Loucy (cell line): Measurements from ENCODE around the gene CKS2.
A peak's percentile ranks its signal among the peaks of the same experiment; 100 is the strongest.

Experiments
- H2AFZ ChIP-seq: fragments of 200-600 bp; sonication (generic); 2 replicates; pipeline ENCODE4 v1.6.0; 2016; ENCODE audit warnings: antibody characterized with exemption, mild to moderate bottlenecking, low read length, moderate library complexity
- H3F3A ChIP-seq: fragments of 200-600 bp; 2 replicates; pipeline ENCODE4 v1.6.0; 2016; ENCODE audit warnings: antibody characterized with exemption, low read depth, mild to moderate bottlenecking
- H3K27me3 ChIP-seq: fragments of 200-600 bp; sonication (generic); 2 replicates; pipeline ENCODE4 v1.6.1; 2014; ENCODE audit warnings: low read length, mild to moderate bottlenecking; ENCODE audit not compliant: insufficient read depth, poor library complexity, severe bottlenecking
- H3K36me3 ChIP-seq: fragments of 200-600 bp; sonication (generic); 2 replicates; pipeline ENCODE4 v1.6.1; 2016; ENCODE audit warnings: low read length; ENCODE audit not compliant: insufficient read depth
- H3K4me1 ChIP-seq: fragments of 200-600 bp; sonication (generic); 2 replicates; pipeline ENCODE4 v1.5.1; 2014; ENCODE audit warnings: low read length, mild to moderate bottlenecking; ENCODE audit not compliant: insufficient read depth, poor library complexity, severe bottlenecking
- H3K4me2 ChIP-seq: fragments of 200-600 bp; sonication (generic); 2 replicates; pipeline ENCODE4 v1.6.0; 2014; ENCODE audit warnings: antibody characterized with exemption, low read length, low read depth, mild to moderate bottlenecking; ENCODE audit not compliant: poor library complexity, severe bottlenecking
- H3K4me3 ChIP-seq: fragments of 200-600 bp; sonication (generic); 2 replicates; pipeline ENCODE4 v1.5.1; 2014; ENCODE audit warnings: low read length, mild to moderate bottlenecking, mixed read lengths; ENCODE audit not compliant: poor library complexity, severe bottlenecking
- H3K79me2 ChIP-seq: fragments of 200-600 bp; sonication (generic); 2 replicates; pipeline ENCODE4 v1.6.1; 2014; ENCODE audit warnings: low read length; ENCODE audit not compliant: insufficient read depth
- H3K9ac ChIP-seq: fragments of 200-600 bp; sonication (generic); 2 replicates; pipeline ENCODE4 v1.6.0; 2014; ENCODE audit warnings: mild to moderate bottlenecking, low read depth, low read length, moderate library complexity; ENCODE audit not compliant: poor library complexity, severe bottlenecking
- H3K9me2 ChIP-seq: fragments of 200-600 bp; sonication (generic); replicated peaks from 2 replicates; pipeline ENCODE4 v1.6.1; 2016; ENCODE audit warnings: low read depth, low read length, mixed read lengths
- H3K9me3 ChIP-seq: fragments of 200-600 bp; sonication (generic); 2 replicates; pipeline ENCODE4 v1.6.1; 2014; ENCODE audit warnings: mild to moderate bottlenecking, antibody characterized with exemption, low read length, low read depth; ENCODE audit not compliant: insufficient read depth
- H4K20me1 ChIP-seq: fragments of 200-600 bp; sonication (generic); 2 replicates; pipeline ENCODE4 v1.6.0; 2014; ENCODE audit warnings: antibody characterized with exemption, low read length, mild to moderate bottlenecking; ENCODE audit not compliant: insufficient read depth, poor library complexity, severe bottlenecking
- CTCF ChIP-seq: fragments of 200-600 bp; sonication (generic); conservative IDR thresholded peaks from 2 replicates; pipeline ENCODE4 v1.5.1; 2014; ENCODE audit warnings: mild to moderate bottlenecking, antibody characterized with exemption, low read length
- EZH2phosphoT487 ChIP-seq: fragments of 200-600 bp; IDR thresholded peaks from 2 replicates; pipeline ENCODE4 v1.6.1; 2018; ENCODE audit warnings: antibody characterized with exemption, mild to moderate bottlenecking, moderate library complexity, borderline replicate concordance

CKS2 gene

GRCh38 chr9:89311346-89312221, 589 bp downstream of the CKS2 start:
- Histone ChIP-seq H3K27me3 (peaks cover 8% of the 10 kb centered on the region), H3K36me3 (peaks cover 40% of the 10 kb centered on the region), H3K4me3 (peak overlapping the region; percentile 98), H3F3A (peaks cover 14% of the 10 kb centered on the region), H3K9ac (peak overlapping the region; percentile 95), H3K79me2 (peaks cover 69% of the 10 kb centered on the region), H4K20me1 (peaks cover 54% of the 10 kb centered on the region), H3K9me3 (no peaks in the 10 kb centered on the region), H3K4me2 (peak overlapping the region; percentile 90), H3K9me2 (no peaks in the 10 kb centered on the region), H3K4me1 (peaks cover 42% of the 10 kb centered on the region), H2AFZ (no peak overlapping the region)
- TF ChIP-seq EZH2phosphoT487 (no peak), CTCF (no peak)

- Histone ChIP-seq H3K79me2 (peaks cover 75% of the 10 kb centered on the region), H3K4me1 (peaks cover 48% of the 10 kb centered on the region), H4K20me1 (peaks cover 59% of the 10 kb centered on the region), H3K4me2 (peak overlapping the region; percentile 90), H3F3A (peaks cover 20% of the 10 kb centered on the region), H3K36me3 (peaks cover 46% of the 10 kb centered on the region), H3K9me2 (no peaks in the 10 kb centered on the region), H3K4me3 (peak overlapping the region; percentile 98), H3K27me3 (peaks cover 8% of the 10 kb centered on the region), H2AFZ (no peak overlapping the region), H3K9me3 (no peaks in the 10 kb centered on the region), H3K9ac (peak overlapping the region; percentile 95)
- TF ChIP-seq EZH2phosphoT487, result no peak
- TF ChIP-seq CTCF, result no peak
These were observed 1.2 kb downstream of the CKS2 start for GRCh38 chr9:89312222-89312571.

GRCh38 chr9:89313842-89314241, 2.8 kb downstream of the CKS2 start:
- no peak overlapping the region for H2AFZ ChIP-seq
- H3K9me3 ChIP-seq, result no peaks in the 10 kb centered on the region
- peaks cover 56% of the 10 kb centered on the region for H3K36me3 ChIP-seq
- H3K79me2 ChIP-seq, result peaks cover 86% of the 10 kb centered on the region
- peak overlapping the region; percentile 90 for H3K4me2 ChIP-seq
- peaks cover 31% of the 10 kb centered on the region for H3F3A ChIP-seq
- peaks cover 58% of the 10 kb centered on the region for H3K4me1 ChIP-seq
- TF ChIP-seq EZH2phosphoT487 (no peak), CTCF (no peak)
- peaks cover 68% of the 10 kb centered on the region for H4K20me1 ChIP-seq
- no peaks in the 10 kb centered on the region for H3K9me2 ChIP-seq
- H3K4me3 ChIP-seq, result peak overlapping the region; percentile 98
- peaks cover 8% of the 10 kb centered on the region for H3K27me3 ChIP-seq
- H3K9ac ChIP-seq, result peak overlapping the region; percentile 95
